ENCODE measurements around the gene FBXO39. TPM values are rescaled to one million over a fixed set of nuclear protein-coding genes. Genes with fewer than 3 reads are reported as not detected.
"Not testable (repeated sequence)": the region's sequence is repeated elsewhere in the genome, so short reads cannot be mapped to it uniquely, and the experiment has no call there.

Gene FBXO39
- total RNA-seq, 2 donors from 2014 or later: 0.18 to 0.29 TPM

GRCh38 chr17:6761779-6762178, 14.2 kb upstream of the FBXO39 start:
- no peak for DNase-seq
- Mint-ChIP-seq H3K27ac (no peak overlapping the region), H3K9me3 (no peaks in the 10 kb centered on the region), H3K27me3 (ENCODE audit: insufficient read depth) (peaks cover 22% of the 10 kb centered on the region), H3K4me3 (no peak overlapping the region), H3K4me1 (no peaks in the 10 kb centered on the region), H3K36me3 (ENCODE audit: low read depth) (no peaks in the 10 kb centered on the region)
- H3K36me3 ChIP-seq (ENCODE audit: control insufficient read depth, insufficient read depth, low read length): no peaks in the 10 kb centered on the region
- H3K9me3 ChIP-seq (ENCODE audit: control insufficient read depth, low read length): no peaks in the 10 kb centered on the region
- WGBS, 2 experiments (ENCODE audit: insufficient coverage in 1 of 2, insufficient read length in 1 of 2): 85 to 93% methylated on average over 6 to 8 of the region's 8 CpGs
- no peaks in the 10 kb centered on the region for H3K4me1 ChIP-seq (ENCODE audit: control insufficient read depth, insufficient read depth, low read length)
- H3K27ac ChIP-seq (ENCODE audit: low read depth, low read length): no peak overlapping the region
- no peak overlapping the region for H3K9ac ChIP-seq (ENCODE audit: extremely low read depth, low read length, poor library complexity, severe bottlenecking)
- TF ChIP-seq CTCF (conservative IDR thresholded peaks at IDR 0.05): no peak
- no peak overlapping the region for H3K4me3 ChIP-seq (ENCODE audit: low read length)
- peaks cover 20% of the 10 kb centered on the region for H3K27me3 ChIP-seq (ENCODE audit: control insufficient read depth, insufficient read depth, low read length, poor library complexity, severe bottlenecking)

- DNase-seq: no peak
- peak overlapping the region; percentile 10 for H3K4me3 ChIP-seq (ENCODE audit: low read length)
- Mint-ChIP-seq H3K36me3 (ENCODE audit: low read depth) (no peaks in the 10 kb centered on the region), H3K4me3 (no peak overlapping the region), H3K27ac (no peak overlapping the region), H3K9me3 (peaks cover 21% of the 10 kb centered on the region), H3K27me3 (ENCODE audit: insufficient read depth) (peaks cover 33% of the 10 kb centered on the region), H3K4me1 (no peaks in the 10 kb centered on the region)
- H3K4me1 ChIP-seq (ENCODE audit: control insufficient read depth, insufficient read depth, low read length): no peaks in the 10 kb centered on the region
- no peaks in the 10 kb centered on the region for H3K36me3 ChIP-seq (ENCODE audit: control insufficient read depth, insufficient read depth, low read length)
- no peak overlapping the region for H3K9ac ChIP-seq (ENCODE audit: extremely low read depth, low read length, poor library complexity, severe bottlenecking)
- no peak for TF ChIP-seq CTCF (conservative IDR thresholded peaks at IDR 0.05)
- H3K27ac ChIP-seq (ENCODE audit: low read depth, low read length): no peak overlapping the region
- H3K9me3 ChIP-seq (ENCODE audit: control insufficient read depth, low read length): peaks cover 14% of the 10 kb centered on the region
- 85% methylated on average over 2 of the region's 2 CpGs; no CpG with 5 or more reads in 1 of the 2 experiments for WGBS, 2 experiments (ENCODE audit: insufficient coverage in 1 of 2, insufficient read length in 1 of 2)
- peaks cover 26% of the 10 kb centered on the region for H3K27me3 ChIP-seq (ENCODE audit: control insufficient read depth, insufficient read depth, low read length, poor library complexity, severe bottlenecking)
Observed at GRCh38 chr17:6768447-6768846, 7.6 kb upstream of the FBXO39 start.

GRCh38 chr17:6772016-6772415, 4.0 kb upstream of the FBXO39 start:
- peaks cover 21% of the 10 kb centered on the region for H3K9me3 ChIP-seq (ENCODE audit: control insufficient read depth, low read length)
- no peak overlapping the region for H3K9ac ChIP-seq (ENCODE audit: extremely low read depth, low read length, poor library complexity, severe bottlenecking)
- H3K4me1 Mint-ChIP-seq: no peaks in the 10 kb centered on the region
- H3K27ac ChIP-seq (ENCODE audit: low read depth, low read length): no peak overlapping the region
- H3K4me1 ChIP-seq (ENCODE audit: control insufficient read depth, insufficient read depth, low read length): no peaks in the 10 kb centered on the region
- H3K27me3 Mint-ChIP-seq (ENCODE audit: insufficient read depth): peaks cover 58% of the 10 kb centered on the region
- no peak overlapping the region for H3K4me3 ChIP-seq (ENCODE audit: low read length)
- H3K4me3 Mint-ChIP-seq: no peak overlapping the region
- no peaks in the 10 kb centered on the region for H3K36me3 Mint-ChIP-seq (ENCODE audit: low read depth)
- TF ChIP-seq CTCF (conservative IDR thresholded peaks at IDR 0.05): no peak
- H3K36me3 ChIP-seq (ENCODE audit: control insufficient read depth, insufficient read depth, low read length): no peaks in the 10 kb centered on the region
- H3K27ac Mint-ChIP-seq: no peak overlapping the region
- peaks cover 36% of the 10 kb centered on the region for H3K27me3 ChIP-seq (ENCODE audit: control insufficient read depth, insufficient read depth, low read length, poor library complexity, severe bottlenecking)
- 89% methylated on average over 1 of the region's 1 CpG; no CpG with 5 or more reads in 1 of the 2 experiments for WGBS, 2 experiments (ENCODE audit: insufficient coverage in 1 of 2, insufficient read length in 1 of 2)
- no peak for DNase-seq
- H3K9me3 Mint-ChIP-seq: peaks cover 31% of the 10 kb centered on the region

GRCh38 chr17:6774906-6775305, 1.1 kb upstream of the FBXO39 start:
- H3K36me3 ChIP-seq (ENCODE audit: control insufficient read depth, insufficient read depth, low read length); H3K27ac Mint-ChIP-seq; H3K27ac ChIP-seq (ENCODE audit: low read depth, low read length); H3K36me3 Mint-ChIP-seq (ENCODE audit: low read depth); H3K4me1 ChIP-seq (ENCODE audit: control insufficient read depth, insufficient read depth, low read length); DNase-seq; H3K9ac ChIP-seq (ENCODE audit: extremely low read depth, low read length, poor library complexity, severe bottlenecking); H3K4me3 ChIP-seq (ENCODE audit: low read length); H3K4me1 Mint-ChIP-seq; H3K9me3 ChIP-seq (ENCODE audit: control insufficient read depth, low read length); H3K4me3 Mint-ChIP-seq: not testable (repeated sequence)
- WGBS, 2 experiments (ENCODE audit: insufficient coverage in 1 of 2, insufficient read length in 1 of 2): 88 to 92% methylated on average over 6 to 8 of the region's 8 CpGs
- Mint-ChIP-seq H3K9me3 (peaks cover 13% of the 10 kb centered on the region), H3K27me3 (ENCODE audit: insufficient read depth) (peaks cover 81% of the 10 kb centered on the region)
- H3K27me3 ChIP-seq (ENCODE audit: control insufficient read depth, insufficient read depth, low read length, poor library complexity, severe bottlenecking): peaks cover 62% of the 10 kb centered on the region

All from endodermal cell (in vitro differentiated cells).